ENCODE measurements around the gene FRMD4B. TPM values are rescaled to one million over a fixed set of nuclear protein-coding genes. Genes with fewer than 3 reads are reported as not detected.

FRMD4B gene
- total RNA-seq, 2 donors from 2014 or later: 2.1 to 2.2 TPM

- Histone ChIP-seq H3K9ac (ENCODE audit: extremely low read depth, low read length, poor library complexity, severe bottlenecking) (no peak overlapping the region), H3K27me3 (ENCODE audit: control insufficient read depth, insufficient read depth, low read length, poor library complexity, severe bottlenecking) (no peaks in the 10 kb centered on the region), H3K9me3 (ENCODE audit: control insufficient read depth, low read length) (no peaks in the 10 kb centered on the region), H3K4me3 (ENCODE audit: low read length) (no peak overlapping the region), H3K27ac (ENCODE audit: low read depth, low read length) (no peak overlapping the region), H3K4me1 (ENCODE audit: control insufficient read depth, insufficient read depth, low read length) (peaks cover 4% of the 10 kb centered on the region), H3K36me3 (ENCODE audit: control insufficient read depth, insufficient read depth, low read length) (no peaks in the 10 kb centered on the region)
- Mint-ChIP-seq H3K27ac (no peak overlapping the region), H3K9me3 (no peaks in the 10 kb centered on the region), H3K4me3 (no peak overlapping the region), H3K4me1 (peaks cover 20% of the 10 kb centered on the region), H3K36me3 (ENCODE audit: low read depth) (no peaks in the 10 kb centered on the region), H3K27me3 (ENCODE audit: insufficient read depth) (peaks cover 4% of the 10 kb centered on the region)
- WGBS, 2 experiments (ENCODE audit: insufficient coverage in 1 of 2, insufficient read length in 1 of 2): 85 to 100% methylated on average over 1 to 2 of the region's 2 CpGs
- TF ChIP-seq CTCF (conservative IDR thresholded peaks at IDR 0.05): no peak
- DNase-seq: no peak
Observed at GRCh38 chr3:69297501-69297900, 88.4 kb downstream of the FRMD4B start.

- H3K36me3 Mint-ChIP-seq (ENCODE audit: low read depth): no peaks in the 10 kb centered on the region
- no peak for TF ChIP-seq CTCF (conservative IDR thresholded peaks at IDR 0.05)
- Histone ChIP-seq H3K27ac (ENCODE audit: low read depth, low read length) (no peak overlapping the region), H3K9me3 (ENCODE audit: control insufficient read depth, low read length) (no peaks in the 10 kb centered on the region), H3K4me1 (ENCODE audit: control insufficient read depth, insufficient read depth, low read length) (peaks cover 9% of the 10 kb centered on the region), H3K36me3 (ENCODE audit: control insufficient read depth, insufficient read depth, low read length) (no peaks in the 10 kb centered on the region), H3K4me3 (ENCODE audit: low read length) (no peak overlapping the region), H3K9ac (ENCODE audit: extremely low read depth, low read length, poor library complexity, severe bottlenecking) (no peak overlapping the region), H3K27me3 (ENCODE audit: control insufficient read depth, insufficient read depth, low read length, poor library complexity, severe bottlenecking) (no peaks in the 10 kb centered on the region)
- no peak overlapping the region for H3K4me3 Mint-ChIP-seq
- WGBS, 2 experiments (ENCODE audit: insufficient coverage in 1 of 2, insufficient read length in 1 of 2): 88 to 92% methylated on average over 6 of the region's 6 CpGs
- DNase-seq: no peak
- H3K9me3 Mint-ChIP-seq: no peaks in the 10 kb centered on the region
- H3K27me3 Mint-ChIP-seq (ENCODE audit: insufficient read depth): peaks cover 4% of the 10 kb centered on the region
- H3K4me1 Mint-ChIP-seq: peaks cover 25% of the 10 kb centered on the region
- no peak overlapping the region for H3K27ac Mint-ChIP-seq
Observed at GRCh38 chr3:69296995-69297394, 88.9 kb downstream of the FRMD4B start.

- Mint-ChIP-seq H3K36me3 (ENCODE audit: low read depth) (no peaks in the 10 kb centered on the region), H3K9me3 (no peaks in the 10 kb centered on the region), H3K27ac (no peak overlapping the region), H3K4me1 (peaks cover 45% of the 10 kb centered on the region), H3K4me3 (no peak overlapping the region), H3K27me3 (ENCODE audit: insufficient read depth) (peaks cover 4% of the 10 kb centered on the region)
- WGBS, 2 experiments (ENCODE audit: insufficient coverage in 1 of 2, insufficient read length in 1 of 2): 69 to 92% methylated on average over 3 to 4 of the region's 4 CpGs
- H3K4me3 ChIP-seq (ENCODE audit: low read length): no peak overlapping the region
- no peak for TF ChIP-seq CTCF (conservative IDR thresholded peaks at IDR 0.05)
- peak overlapping the region; percentile 45 for H3K27ac ChIP-seq (ENCODE audit: low read depth, low read length)
- H3K9ac ChIP-seq (ENCODE audit: extremely low read depth, low read length, poor library complexity, severe bottlenecking): no peak overlapping the region
- no peaks in the 10 kb centered on the region for H3K9me3 ChIP-seq (ENCODE audit: control insufficient read depth, low read length)
- DNase-seq: no peak
- no peaks in the 10 kb centered on the region for H3K27me3 ChIP-seq (ENCODE audit: control insufficient read depth, insufficient read depth, low read length, poor library complexity, severe bottlenecking)
- no peaks in the 10 kb centered on the region for H3K36me3 ChIP-seq (ENCODE audit: control insufficient read depth, insufficient read depth, low read length)
- H3K4me1 ChIP-seq (ENCODE audit: control insufficient read depth, insufficient read depth, low read length): peaks cover 19% of the 10 kb centered on the region
Observed at GRCh38 chr3:69294014-69294766, 91.7 kb downstream of the FRMD4B start.

All from endodermal cell (in vitro differentiated cells).